NCI-H510A (cell line): ENCODE results near the gene SPATA3.

ENCODE experiments used
- DNase-seq: peaks from one replicate; lab custom pipeline; 2025; lab: John Stamatoyannopoulos, UW

Gene SPATA3

DNA sequence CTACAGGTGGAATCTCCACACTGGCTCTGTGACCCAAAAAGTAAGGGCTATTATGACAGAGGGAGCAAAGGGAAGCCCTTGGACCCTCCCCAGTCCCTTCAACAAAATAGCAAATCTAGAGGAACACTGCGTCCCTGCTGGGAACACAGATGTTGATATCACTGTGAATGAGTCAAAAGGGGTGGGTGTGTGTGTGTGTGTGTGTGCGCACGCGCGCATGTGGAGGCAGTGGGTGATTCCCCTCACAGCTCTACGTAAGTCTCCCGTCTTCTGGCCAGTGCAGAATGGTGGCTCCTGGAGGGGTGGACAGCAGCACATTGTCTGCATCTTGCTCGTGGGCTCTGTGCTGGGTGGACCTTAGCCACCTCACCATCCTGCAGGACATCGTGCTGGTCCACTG lies 33.6 kb downstream of the SPATA3 start:
- no peak for DNase-seq

- no peak for DNase-seq
These were observed 34.8 kb downstream of the SPATA3 start for GRCh38 chr2:231030725-231031124.

GRCh38 chr2:231032575-231033140 lies 36.7 kb downstream of the SPATA3 start:
- DNase-seq, result no peak

DNA sequence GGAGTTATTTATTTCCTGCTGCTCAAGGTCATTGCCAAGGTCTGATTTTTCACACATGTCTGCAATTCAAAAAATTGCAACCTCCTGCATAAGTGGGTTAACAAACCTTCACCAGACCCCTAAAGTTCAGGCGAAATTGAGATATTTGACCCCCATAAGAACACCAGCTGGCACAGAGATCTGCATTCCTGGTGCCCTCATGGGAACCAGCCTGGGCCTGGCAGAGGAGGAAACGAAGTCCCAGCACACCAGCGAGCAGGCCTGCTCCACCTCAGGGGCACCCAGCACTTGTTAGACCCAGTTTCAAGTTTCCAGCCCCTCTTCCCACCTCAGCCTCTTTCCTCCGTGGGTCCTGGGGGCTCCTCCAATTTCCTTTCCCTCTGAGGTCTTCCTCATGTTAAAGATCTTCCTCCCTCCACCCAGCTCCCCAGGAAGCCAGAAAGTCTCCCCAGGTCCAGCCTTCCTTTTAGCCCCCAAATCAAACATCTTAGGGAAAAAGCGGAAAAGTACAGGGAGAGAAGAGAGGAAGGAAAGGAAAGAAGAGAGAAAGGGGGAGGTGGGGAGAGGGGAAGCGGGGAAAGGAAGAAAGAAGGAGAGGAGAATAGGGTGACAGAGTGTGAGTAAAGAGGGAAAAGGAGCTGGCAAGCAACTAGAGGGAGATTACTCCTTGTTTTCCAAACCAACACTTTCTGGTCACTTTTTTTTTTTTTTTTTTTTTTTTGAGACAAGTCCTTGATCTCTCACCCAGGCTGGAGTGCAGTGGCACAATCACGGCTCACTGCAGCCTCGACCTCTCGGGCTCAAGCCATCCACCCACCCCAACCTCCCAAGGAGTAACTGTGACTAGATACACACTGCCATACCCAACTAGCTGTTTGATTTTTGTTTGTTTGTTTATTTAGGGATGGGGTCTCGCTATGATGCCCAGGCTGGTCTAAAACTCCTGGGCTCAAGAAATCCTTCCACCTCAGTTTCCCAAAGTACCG lies 37.5 kb downstream of the SPATA3 start:
- DNase-seq, result no peak

DNA sequence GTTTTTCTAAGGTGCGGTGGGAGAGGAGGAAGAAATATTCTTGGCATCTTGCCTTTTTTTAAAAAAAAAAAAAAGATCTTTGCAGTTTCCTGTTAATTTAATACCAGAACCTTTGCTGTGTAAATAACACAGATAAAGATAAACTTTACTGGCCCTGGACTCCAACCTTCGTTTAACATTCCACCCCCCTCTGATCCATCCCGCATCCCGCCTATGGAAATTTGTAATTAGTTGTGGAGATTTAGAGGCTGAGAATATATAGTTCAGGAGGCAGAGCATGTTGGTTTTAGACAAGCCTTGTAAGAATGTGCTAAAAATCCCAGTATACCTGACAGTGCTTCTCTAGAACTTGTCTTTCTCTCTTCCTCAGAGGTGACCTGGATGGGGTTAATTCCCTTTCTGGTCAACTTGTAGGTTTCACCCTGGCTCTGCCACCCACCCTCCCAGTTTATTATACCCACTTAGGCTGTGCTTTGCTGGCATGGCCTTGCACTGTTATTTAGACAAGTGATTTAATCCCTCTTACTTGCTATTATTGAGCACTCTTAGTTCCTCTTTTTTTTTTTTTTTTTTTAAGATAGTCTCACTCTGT lies 38.5 kb downstream of the SPATA3 start:
- no peak for DNase-seq

GRCh38 chr2:231036131-231036530 lies 40.2 kb downstream of the SPATA3 start:
- no peak for DNase-seq

GRCh38 chr2:231036578-231037106 lies 40.7 kb downstream of the SPATA3 start:
- DNase-seq, result no peak

- DNase-seq, result peak; percentile 49
These were observed 41.3 kb downstream of the SPATA3 start, which contains the start of gene C2orf72 for GRCh38 chr2:231037202-231037730. TSS of gene C2orf72 (plus strand) at chr2:231037523. CDS start at chr2:231037566, 43 bp downstream.

GRCh38 chr2:231037731-231038482 lies 42.0 kb downstream of the SPATA3 start:
- peak; percentile 34 for DNase-seq

DNA sequence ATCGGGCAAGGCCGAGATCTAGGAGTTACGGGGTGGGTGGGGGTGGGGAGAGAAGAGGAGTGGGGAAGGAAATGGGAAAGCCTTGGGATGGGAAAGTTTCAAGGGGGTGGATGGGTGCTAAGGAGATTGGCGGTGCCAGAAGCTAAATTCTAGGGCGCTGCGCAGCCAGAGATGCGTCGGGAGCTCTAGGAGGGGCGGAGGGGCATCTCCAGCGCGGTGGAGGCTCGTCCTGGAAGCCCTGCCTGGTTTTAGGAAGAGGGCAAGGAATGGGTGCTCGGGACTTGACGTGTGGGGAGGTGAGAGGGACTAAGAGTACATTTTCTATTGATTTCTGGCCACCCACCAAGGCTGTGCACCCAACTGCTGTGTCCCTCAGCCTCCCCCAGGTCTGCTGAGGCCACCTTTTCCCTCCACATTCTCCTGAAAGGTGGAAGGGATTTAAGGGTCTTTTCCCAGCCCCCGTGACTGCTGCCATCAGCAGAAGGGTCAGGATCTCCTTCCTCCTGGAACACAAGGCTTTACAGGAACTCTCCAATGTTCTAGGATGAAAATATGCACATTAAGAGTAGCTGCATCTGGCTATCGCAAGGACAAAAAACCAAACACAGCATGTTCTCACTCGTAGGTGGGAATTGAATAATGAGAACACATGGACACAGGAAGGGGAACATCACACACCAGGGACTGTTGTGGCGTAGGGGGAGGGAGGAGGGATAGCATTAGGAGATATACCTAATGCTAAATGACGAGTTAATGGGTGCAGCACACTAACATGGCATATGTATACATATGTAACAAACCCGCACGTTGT lies 42.8 kb downstream of the SPATA3 start:
- no peak for DNase-seq

DNA sequence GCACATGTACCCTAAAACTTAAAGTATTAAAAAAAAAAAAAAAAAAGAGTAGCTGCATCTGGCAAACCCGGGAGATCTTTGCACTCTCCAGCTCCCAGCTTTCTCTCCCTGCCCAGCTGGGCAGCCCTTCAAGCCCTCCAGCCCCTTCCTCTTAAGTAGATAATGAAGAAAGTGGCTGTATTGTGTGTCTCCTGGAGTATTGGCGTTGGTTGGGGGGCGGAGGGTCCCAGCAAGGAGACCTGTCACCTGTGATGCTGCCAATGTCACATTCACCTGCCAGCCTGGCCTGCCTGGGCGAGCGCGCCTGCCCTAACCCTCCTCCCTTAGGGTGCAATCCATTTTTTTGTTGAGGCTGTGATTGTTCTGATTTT lies 43.4 kb downstream of the SPATA3 start:
- DNase-seq, result no peak

- no peak for DNase-seq
These were observed 44.0 kb downstream of the SPATA3 start for GRCh38 chr2:231039821-231040364.

DNA sequence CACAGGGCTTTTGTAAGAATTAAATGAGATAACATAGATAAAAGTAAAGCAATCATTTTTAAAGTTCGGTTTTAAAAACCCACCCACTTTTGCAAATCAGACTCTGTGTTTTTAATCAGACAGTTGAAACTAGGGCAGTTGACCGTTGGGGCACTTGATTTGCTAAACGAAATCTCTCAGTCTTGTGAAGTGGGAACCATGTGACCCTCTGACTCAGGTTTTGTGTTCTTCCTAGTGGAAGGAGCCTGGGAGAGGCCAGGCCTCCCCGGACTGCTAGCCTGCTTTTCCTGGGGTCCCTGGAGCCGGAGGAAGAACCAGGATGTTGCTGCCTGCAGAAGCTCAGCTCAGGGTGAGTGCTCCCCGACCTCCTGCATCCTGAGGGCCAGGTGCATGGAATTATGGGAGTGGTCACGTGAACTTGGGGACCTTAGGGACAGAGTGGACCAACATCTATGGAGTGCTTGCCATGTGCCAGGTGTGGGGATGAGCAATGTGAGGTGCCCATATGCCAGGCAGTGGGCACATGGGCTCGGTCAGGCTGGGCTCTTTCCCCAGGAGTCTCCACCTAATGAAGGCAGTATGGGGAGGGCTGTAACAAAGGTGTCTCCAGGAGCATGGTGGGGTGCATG lies 45.3 kb downstream of the SPATA3 start:
- no peak for DNase-seq

DNA sequence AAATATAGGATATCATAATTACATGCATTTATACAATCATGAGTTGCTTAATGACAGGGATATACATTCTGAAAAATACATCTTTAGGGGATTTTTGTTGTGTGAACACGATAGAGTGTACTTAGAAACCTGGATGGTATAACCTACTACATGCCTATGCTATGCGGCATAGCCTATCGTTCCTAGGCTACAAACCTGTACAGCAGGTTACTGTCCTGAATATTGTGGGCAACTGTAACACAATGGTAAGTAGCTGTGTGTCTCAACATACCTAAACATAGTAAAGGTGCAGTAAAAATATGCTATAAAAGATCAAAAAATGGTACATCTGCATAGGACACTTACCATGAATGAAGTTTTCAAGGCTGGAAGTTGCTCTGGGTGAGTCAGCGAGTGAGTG lies 47.9 kb downstream of the SPATA3 start:
- DNase-seq, result no peak

- DNase-seq, result no peak
These were observed 51.0 kb downstream of the SPATA3 start for GRCh38 chr2:231046916-231047273.

DNA sequence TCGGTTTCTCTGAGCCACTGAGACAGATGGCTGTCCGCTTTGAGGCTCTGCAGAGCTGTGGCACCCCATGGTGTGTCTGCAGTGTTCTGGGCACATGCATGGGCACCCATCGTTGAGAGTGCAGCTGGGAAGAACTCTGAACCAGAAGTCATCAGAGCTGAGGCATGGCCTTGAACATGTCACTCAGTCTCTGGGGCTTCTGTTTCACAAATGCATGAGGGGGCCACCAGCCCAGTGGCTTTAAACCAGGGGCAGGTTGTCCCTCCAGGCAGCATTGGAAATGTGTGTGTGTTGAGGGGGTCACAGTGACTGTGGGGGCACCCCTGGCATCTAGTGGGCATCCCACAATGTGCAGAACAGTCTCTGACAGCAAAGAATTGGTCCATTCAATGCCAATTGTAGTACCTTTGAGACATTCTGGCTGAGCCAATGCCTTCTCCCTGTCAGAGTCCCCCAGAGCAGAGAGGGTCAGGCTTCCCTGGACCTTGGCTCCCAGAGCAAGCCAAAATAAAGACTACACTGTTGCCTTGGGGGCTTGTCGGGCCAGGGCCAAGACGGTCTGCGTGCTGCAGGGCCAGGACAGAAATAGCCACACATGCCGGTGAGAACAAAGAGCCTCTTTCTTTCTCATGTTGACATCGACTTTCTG lies 51.5 kb downstream of the SPATA3 start:
- no peak for DNase-seq

DNA sequence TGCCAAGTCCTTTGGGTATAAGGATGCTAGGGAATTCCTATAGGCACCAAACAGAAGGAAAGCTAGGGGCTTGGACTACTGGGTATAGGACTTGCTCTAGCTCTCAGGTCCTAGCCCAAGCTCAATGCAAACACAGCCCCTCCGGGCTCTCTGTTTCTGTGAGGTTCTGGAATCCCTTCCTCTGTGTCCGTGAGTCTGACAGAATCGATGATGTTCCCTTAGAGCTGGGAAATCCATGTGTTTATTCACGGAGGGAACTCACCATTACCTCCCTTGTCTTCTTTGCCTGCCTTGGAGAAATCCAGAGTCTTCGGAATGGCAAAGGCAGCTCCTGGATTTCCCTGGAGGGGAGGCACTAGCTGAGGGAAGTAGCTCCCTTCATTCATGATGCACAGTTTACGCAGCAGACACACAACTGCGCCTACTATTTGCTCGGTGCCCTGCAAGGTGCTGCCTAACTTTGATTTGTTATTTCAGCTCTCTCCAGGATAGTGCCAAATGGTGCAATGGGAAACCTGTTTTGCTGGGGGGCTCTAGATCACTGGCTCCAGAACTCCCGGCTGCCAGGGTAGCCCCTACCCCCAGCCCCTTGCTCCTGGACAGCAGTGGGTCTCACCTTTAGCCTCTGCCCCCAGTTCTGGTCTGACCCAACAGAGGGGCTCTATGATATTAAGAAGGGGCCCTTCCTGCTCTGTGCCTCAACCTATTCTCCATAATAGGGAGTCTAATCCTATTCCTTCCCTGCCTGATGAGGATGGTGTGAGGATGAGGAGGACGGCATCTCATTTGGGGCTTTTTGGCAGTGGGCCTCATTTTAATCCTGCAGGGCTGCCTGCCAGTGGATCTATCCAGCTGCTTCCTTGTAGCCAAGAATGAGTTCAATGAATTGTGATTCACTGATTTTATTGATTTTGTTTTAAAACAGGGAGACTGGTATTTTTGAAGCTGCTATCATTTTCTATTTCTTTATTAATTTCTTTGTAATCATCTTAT lies 52.3 kb downstream of the SPATA3 start:
- DNase-seq, result no peak

- DNase-seq, result no peak
These were observed 53.5 kb downstream of the SPATA3 start for GRCh38 chr2:231049286-231050017.
